Putamen (tissue), 1 donor: ENCODE results near the gene UBAC2.
"Not testable (repeated sequence)": the region's sequence is repeated elsewhere in the genome, so short reads cannot be mapped to it uniquely, and the experiment has no call there.

Source experiments
- DNase-seq: peaks from one replicate; pipeline ENCODE4 v3.0.0-alpha.2; 2016; ENCODE audit warnings: low spot score

Gene UBAC2

GRCh38 chr13:99380921-99381645, 180.4 kb downstream of the UBAC2 start:
- no peak for DNase-seq

GRCh38 chr13:99381766-99382165, 181.1 kb downstream of the UBAC2 start:
- DNase-seq, result no peak

GRCh38 chr13:99382428-99383133, 181.9 kb downstream of the UBAC2 start:
- no peak for DNase-seq

- no peak for DNase-seq
These were observed 182.9 kb downstream of the UBAC2 start for GRCh38 chr13:99383511-99383921.

- no peak for DNase-seq
These were observed 183.3 kb downstream of the UBAC2 start for GRCh38 chr13:99383946-99384345.

GRCh38 chr13:99384468-99384867, 183.8 kb downstream of the UBAC2 start:
- peak; percentile 32 for DNase-seq

- DNase-seq, result no peak
These were observed 184.5 kb downstream of the UBAC2 start for GRCh38 chr13:99385161-99385560.

GRCh38 chr13:99385940-99386339, 185.3 kb downstream of the UBAC2 start:
- DNase-seq, result no peak

GRCh38 chr13:99386495-99386894, 185.8 kb downstream of the UBAC2 start:
- DNase-seq, result no peak

- no peak for DNase-seq
These were observed 186.5 kb downstream of the UBAC2 start for GRCh38 chr13:99386911-99387788.

GRCh38 chr13:99388334-99388923, 187.8 kb downstream of the UBAC2 start:
- no peak for DNase-seq

- not testable (repeated sequence) for DNase-seq
These were observed 188.4 kb downstream of the UBAC2 start for GRCh38 chr13:99389094-99389493.

GRCh38 chr13:99389520-99390304, 189.1 kb downstream of the UBAC2 start:
- DNase-seq, result no peak

- no peak for DNase-seq
These were observed 189.9 kb downstream of the UBAC2 start for GRCh38 chr13:99390601-99391000.

- DNase-seq, result no peak
These were observed 191.3 kb downstream of the UBAC2 start for GRCh38 chr13:99391781-99392469.

GRCh38 chr13:99392470-99393135, 191.9 kb downstream of the UBAC2 start:
- no peak for DNase-seq

GRCh38 chr13:99393391-99393790, 192.7 kb downstream of the UBAC2 start:
- not testable (repeated sequence) for DNase-seq

GRCh38 chr13:99393791-99394735, 193.4 kb downstream of the UBAC2 start:
- no peak for DNase-seq

- no peak for DNase-seq
These were observed 194.8 kb downstream of the UBAC2 start for GRCh38 chr13:99395436-99395835.
